ENCODE results near the gene TBX6. TPM values are rescaled to one million over a fixed set of nuclear protein-coding genes. Genes with fewer than 3 reads are reported as not detected.
A peak's percentile ranks its signal among the peaks of the same experiment; 100 is the strongest.

TBX6 gene
- total and polyA plus RNA-seq, 2 of the 4 experiments (the other 2 are of a cell fraction), result 0.10 TPM; not detected in 1

DNA sequence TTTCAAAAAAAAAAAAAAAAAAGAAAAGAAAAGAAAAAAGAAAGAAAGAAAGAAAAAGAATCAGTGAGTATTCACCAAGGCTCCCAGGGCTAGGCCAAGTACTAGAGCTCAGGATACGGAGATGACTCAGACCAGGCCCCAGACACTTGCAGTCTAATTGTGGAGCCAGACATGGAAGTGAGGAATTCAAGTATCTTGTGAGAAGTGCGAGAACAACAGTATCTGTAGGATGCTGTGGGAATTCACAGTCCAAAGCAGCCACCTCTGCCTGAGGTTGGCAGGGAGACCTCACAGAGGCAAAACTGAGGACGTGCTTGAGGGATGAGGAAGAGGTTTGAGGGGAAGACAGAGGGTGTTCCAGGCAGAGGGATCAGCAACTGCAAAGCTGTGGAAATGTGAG is 40.2 kb downstream of the TBX6 start:
- Histone ChIP-seq H3K4me3 (ENCODE audit: insufficient read depth, low read depth, low read length) (no peak overlapping the region), H3K9me3 (ENCODE audit: control insufficient read depth, insufficient read depth, low read length) (no peaks in the 10 kb centered on the region), H2BK15ac (ENCODE audit: low read depth, low read length) (peak overlapping the region; percentile 92; the same call in 2 of the 3 replicates), H3K36me3 (ENCODE audit: control insufficient read depth, insufficient read depth, low read length) (no peaks in the 10 kb centered on the region), H4K8ac (ENCODE audit: low read depth in 2 of 2, low read length in 2 of 2) (peak overlapping the region; percentile 5 to 94; a peak in 3 of 4 replicates), H3K9me1 (ENCODE audit: insufficient read depth, low read length) (peaks cover 14% of the 10 kb centered on the region), H3K14ac (replicated peaks; ENCODE audit: low read depth, low read length) (peak overlapping the region; percentile 93), H3K4me2 (ENCODE audit: low read depth, low read length) (no peak overlapping the region), H2AK9ac (replicated peaks; ENCODE audit: low read depth, low read length, poor library complexity) (peak overlapping the region; percentile 93), H2BK120ac (ENCODE audit: low read depth, low read length) (peak overlapping the region; percentile 56; the same call in 1 of the 2 replicates), H3K4ac (ENCODE audit: low read depth, low read length) (peak overlapping the region; percentile 84), H3K56ac (ENCODE audit: extremely low read depth, insufficient read depth, low read length) (no peak overlapping the region; the same call in 1 of the 2 replicates), H3K4me1 (ENCODE audit: control insufficient read depth, insufficient read depth, low read length) (peaks cover 7% of the 10 kb centered on the region), H4K5ac (ENCODE audit: low read depth, low read length) (no peak overlapping the region; the same call in 1 of the 2 replicates), H2BK20ac (ENCODE audit: low read depth, low read length) (peak overlapping the region; percentile 55; the same call in 1 of the 2 replicates), H2BK5ac (ENCODE audit: low read depth, low read length, poor library complexity, severe bottlenecking) (peak overlapping the region; percentile 55), H3K18ac (ENCODE audit: low read depth, low read length) (no peak overlapping the region), H3K27me3 (ENCODE audit: control insufficient read depth, insufficient read depth, low read length) (peaks cover 2% of the 10 kb centered on the region; the same call in 1 of the 2 replicates), H4K20me1 (ENCODE audit: insufficient read depth, low read length) (no peaks in the 10 kb centered on the region; the same call in 1 of the 2 replicates), H3K9ac (ENCODE audit: low read depth, low read length) (peak overlapping the region; percentile 36; the same call in 1 of the 2 replicates), H3K27ac (ENCODE audit: insufficient read depth, low read length) (no peak overlapping the region; the same call in 1 of the 2 replicates), H2AK5ac (ENCODE audit: low read depth, low read length) (peak overlapping the region; percentile 75), H3K23ac (ENCODE audit: low read depth, low read length) (peak overlapping the region; percentile 92), H4K91ac (ENCODE audit: insufficient read depth, low read depth, low read length) (peak overlapping the region; percentile 50), H3K79me1 (ENCODE audit: low read depth in 1 of 2, low read length in 2 of 2) (peaks cover 6 to 42% of the 10 kb centered on the region in 2 experiments; a peak in 2 of 4 replicates), H2AFZ (replicated peaks; ENCODE audit: low read length, poor library complexity) (peak overlapping the region; percentile 92)
- TF ChIP-seq FOS (IDR thresholded peaks at IDR 0.05; ENCODE audit: low read depth, low read length) (0 out of 2 replicates have a peak, but pooled peaks have one; percentile 14), CEBPB (IDR thresholded peaks at IDR 0.05; ENCODE audit: low read depth, low read length) (no peak)
- in situ Hi-C loops (cut with MboI; ENCODE audit: low sequenced_read_pairs), result no loop called here
- no TSS peak for BruUV-seq (replicated peaks)
- dilution Hi-C loops (cut with HindIII; ENCODE audit: low sequenced_read_pairs, unreplicated experiment), result no loop called here
- intact Hi-C loops (cut with micrococcal nuclease), result no loop called here
- peak; percentile 70 for DNase-seq
- CTCF ChIA-PET, result no interaction called here
- WGBS, 2 experiments (ENCODE audit: extremely low coverage in 2 of 2, insufficient read length in 1 of 2), result no CpG with 5 or more reads among the region's 3 CpGs
- POLR2A ChIA-PET (ENCODE audit: unreplicated experiment), result interaction anchor here (0.6 kb wide), 1 partner anchor 305 kb away, joined by 5 read pairs; no protein-coding TSS in a partner anchor
- no peak; the same call in 1 of the 2 replicates for ATAC-seq (ENCODE audit: low read depth)
